Stromal cell of bone marrow (primary cell): ENCODE measurements around the gene ANKRD12.
"Not testable (repeated sequence)": the region's sequence is repeated elsewhere in the genome, so short reads cannot be mapped to it uniquely, and the experiment has no call there.

ENCODE experiments used
- DNase-seq: peaks from one replicate; pipeline ENCODE4 v3.0.0-alpha.2; 2012; ENCODE audit warnings: low read depth

ANKRD12 gene

DNA sequence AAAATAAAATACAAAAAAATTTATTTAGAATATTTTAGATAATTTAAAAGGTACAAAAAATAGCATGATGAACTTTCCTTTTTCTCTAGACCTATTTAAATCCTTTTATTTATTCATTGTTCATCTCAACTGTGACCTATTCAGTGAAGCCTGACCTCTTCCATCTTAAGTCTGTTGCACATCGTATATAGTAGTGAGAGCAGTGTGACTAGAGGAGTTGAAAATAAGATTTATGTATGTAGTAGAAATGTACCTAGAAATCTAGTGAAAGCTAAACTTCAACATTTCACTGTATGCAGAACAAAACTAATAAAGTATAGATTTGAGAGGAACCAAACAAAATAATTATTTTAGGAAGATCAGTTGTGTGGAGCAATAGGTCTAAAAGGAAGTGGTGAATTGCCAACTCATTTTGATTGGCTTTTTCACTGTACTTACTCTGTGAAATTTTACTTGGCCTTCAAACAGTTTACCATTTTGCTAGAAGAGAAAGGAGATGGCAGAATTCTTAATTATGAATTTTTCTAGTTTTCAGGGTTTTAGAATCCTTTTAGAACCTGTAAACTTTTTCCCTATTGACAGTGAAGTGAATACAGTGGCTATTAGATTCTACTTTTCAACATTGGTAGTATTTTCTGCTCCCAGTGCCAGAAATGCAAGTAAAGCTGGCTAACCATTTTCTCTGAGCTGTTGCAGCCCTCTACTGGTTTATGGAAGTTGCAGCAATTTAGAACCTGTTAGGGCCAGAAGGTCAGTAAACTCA is 11.0 kb downstream of the ANKRD12 start:
- peak; percentile 56 for DNase-seq

DNA sequence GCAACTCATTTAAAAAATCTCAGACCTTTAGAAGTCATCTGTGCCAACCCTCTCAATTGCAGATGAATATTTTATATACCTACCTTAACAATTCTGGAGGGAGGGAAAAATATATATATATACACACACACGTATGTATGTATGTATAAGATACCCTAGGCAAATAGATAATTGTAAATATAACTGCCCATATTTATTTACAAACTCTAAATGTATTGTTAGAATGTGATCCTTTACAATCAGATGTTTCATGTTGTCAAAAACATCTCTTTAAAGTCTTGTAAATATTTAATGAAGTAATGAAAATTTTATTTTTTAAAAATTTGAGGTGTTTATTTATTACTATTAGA is 11.6 kb downstream of the ANKRD12 start:
- no peak for DNase-seq

DNA sequence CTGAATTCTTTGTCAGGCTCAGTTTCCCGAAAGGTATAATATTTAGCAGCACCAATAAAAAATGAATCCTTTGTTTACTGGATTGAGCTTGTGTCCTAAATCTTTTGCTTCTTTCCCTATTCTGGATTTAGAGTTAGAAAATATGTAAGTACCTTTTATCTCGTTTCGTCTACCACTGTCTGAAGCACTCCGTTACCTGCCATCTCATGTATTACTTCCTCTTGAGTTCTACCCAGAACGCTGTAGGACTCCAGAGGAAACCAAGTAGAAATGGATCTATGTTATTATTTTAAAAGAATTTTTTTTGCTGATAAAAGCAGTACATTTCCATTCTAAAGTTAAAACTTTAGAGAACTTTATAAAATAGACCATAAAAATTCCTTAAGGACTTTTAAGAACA is 13.5 kb downstream of the ANKRD12 start:
- no peak for DNase-seq

DNA sequence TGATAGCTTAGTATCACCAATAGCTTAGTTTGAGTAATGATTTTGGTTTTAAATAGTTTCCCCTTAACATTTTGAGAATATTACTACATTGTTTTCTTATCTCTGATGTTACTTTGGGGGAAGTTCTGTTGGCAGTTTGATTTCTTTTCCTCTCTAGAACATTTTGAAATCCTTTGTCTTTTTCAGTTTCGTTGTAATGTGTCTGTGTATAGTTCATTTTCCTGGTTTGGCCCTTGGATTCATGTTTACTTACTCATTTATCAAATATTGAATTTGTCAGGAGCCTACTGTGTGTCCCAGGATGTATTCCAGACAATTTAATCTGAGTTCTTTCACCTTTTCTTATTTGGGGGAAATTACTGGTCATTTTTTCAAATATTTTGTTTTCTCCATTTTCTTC is 16.7 kb downstream of the ANKRD12 start:
- DNase-seq: no peak

DNA sequence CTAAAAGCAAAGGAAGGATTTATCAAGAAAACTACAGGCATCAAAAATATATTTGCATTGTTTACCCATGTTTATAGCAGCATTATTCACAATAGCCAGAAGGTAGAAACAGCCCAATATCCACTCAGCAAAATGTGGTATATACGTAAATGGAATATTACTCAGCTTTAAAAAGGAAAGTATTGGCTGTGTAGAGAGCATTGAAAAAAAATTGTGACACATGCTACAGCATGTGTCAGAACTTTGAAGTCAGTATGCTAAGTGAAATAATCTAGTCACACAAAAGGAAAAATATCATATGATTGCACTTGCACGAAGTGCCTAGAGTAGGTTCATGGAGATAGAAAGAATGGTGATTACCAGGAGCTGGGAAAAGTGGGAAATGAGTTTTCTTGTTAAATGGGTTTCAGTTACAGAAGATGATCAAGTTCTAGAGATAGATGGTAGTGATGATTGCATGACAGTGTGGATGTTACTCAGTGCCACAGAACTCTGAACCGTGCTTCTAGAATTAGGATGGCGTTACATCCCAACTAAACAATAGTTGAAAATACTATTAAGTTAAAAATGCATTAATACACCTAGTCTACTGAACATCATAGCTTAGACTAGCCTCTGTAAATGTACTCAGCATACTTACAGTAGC is 20.1 kb downstream of the ANKRD12 start:
- no peak for DNase-seq

DNA sequence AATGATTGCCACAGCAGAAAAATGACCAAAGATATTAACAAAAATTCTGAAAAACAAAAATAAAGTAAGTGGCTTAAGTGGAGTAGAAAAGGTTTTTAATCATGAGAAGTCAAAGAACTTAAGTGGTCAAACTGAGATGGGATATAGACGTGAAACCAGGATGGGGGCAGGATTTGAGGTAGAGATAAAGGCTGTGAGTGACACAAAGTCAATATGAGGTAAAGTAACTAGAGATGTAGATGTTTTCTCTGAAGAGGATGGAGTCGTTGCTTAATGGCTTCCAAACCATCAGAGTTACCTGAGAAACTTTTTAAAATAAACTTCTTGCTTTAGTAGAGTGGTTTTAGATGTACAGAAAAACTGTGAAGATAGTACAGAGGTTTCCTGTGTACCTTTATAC is 21.2 kb downstream of the ANKRD12 start:
- DNase-seq: no peak

DNA sequence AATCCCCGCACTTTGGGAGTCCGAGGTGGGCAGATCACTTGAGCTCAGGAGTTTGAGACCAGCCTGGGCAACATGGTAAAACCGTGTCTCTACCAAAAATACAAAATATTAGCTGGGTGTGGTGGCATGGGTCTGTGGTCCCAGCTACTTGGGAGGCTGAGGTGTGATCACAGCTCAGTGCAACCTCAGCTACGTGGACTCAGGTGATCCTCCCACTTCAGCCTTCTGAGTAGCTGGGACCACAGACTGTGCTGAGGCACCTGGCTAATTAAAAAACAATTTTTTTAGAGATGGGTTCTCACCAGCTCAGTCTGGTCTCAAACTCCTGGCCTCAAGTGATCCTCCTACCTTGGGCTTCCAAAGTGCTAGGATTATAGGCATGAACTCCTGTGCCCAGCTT is 23.4 kb downstream of the ANKRD12 start:
- no peak for DNase-seq

DNA sequence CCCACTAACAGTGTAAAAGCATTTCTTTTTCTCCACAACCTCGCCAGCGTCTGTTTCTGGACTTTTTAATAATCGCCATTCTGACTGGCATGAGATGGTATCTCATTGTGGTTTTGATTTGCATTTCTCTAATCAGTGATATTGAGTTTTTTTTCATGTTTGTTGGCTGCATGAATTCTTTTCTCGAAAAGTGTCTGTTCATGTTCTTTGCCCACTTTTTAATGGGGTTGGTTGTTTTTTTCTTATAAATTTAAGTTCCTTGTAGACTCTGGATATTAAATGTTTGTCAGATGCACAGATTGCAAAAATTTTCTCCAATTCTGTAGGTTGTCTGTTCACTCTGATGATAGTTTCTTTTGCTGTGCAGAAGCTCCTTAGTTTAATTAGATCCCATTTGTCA is 26.1 kb downstream of the ANKRD12 start:
- DNase-seq: not testable (repeated sequence)

DNA sequence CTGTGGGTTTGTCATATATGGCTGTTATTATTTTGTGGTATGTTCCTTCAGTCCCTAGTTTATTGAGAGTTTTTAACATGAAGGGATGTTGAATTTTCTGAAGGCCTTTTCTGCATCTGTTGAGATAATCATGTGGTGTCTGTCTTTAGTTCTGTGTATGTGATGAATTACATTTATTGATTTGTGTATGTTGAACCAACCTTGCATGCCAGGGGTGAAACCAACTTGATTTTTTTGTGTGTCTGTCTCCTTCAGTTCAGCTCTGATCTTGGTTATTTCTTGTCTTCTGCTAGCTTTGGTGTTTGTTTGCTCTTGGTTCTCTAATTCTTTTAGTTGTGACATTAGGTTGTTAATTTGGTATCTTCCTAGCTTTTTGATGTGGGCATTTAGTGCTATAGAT is 27.6 kb downstream of the ANKRD12 start:
- not testable (repeated sequence) for DNase-seq

DNA sequence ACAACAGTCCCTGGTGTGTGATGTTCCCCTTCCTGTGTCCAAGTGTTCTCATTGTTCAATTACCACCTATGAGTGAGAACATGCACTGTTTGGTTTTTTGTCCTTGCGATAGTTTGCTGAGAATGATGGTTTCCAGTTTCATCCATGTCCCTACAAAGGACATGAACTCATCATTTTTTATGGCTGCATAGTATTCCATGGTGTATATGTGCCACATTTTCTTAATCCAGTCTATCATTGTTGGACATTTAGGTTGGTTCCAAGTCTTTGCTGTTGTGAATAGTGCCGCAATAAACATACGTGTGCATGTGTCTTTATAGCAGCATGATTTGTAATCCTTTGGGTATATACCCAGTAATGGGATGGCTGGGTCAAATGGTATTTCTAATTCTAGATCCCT is 29.3 kb downstream of the ANKRD12 start:
- not testable (repeated sequence) for DNase-seq

DNA sequence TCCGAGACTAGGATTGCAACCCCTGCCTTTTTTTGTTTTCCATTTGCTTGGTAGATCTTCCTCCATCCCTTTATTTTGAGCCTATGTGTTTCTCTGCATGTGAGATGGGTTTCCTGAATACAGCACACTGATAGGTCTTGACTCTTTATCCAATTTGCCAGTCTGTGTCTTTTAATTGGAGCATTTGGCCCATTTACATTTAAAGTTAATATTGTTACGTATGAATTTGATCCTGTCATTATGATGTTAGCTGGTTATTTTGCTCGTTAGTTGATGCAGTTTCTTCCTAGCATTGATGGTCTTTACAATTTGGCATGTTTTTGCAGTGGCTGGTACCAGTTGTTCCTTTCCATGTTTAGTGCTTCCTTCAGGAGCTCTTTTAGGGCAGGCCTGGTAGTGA is 32.9 kb downstream of the ANKRD12 start:
- not testable (repeated sequence) for DNase-seq

DNA sequence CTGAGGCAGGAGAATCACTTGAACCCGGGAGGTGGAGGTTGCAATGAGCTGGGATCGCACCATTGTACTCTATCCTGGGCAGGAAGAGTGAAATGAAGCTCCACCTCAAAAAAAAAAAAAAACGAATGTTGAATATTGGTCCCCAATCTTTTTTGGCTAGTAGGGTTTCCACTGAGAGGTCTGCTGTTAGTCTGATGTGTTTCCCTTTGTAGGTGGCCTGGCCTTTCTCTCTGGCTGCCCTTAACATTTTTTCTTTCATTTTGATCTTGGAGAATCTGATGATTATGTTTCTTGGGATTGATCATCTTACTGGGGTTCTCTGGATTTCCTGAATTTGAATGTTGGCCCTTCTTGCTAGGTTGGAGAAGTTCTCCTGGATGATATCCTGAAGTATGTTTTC is 35.3 kb downstream of the ANKRD12 start:
- not testable (repeated sequence) for DNase-seq

DNA sequence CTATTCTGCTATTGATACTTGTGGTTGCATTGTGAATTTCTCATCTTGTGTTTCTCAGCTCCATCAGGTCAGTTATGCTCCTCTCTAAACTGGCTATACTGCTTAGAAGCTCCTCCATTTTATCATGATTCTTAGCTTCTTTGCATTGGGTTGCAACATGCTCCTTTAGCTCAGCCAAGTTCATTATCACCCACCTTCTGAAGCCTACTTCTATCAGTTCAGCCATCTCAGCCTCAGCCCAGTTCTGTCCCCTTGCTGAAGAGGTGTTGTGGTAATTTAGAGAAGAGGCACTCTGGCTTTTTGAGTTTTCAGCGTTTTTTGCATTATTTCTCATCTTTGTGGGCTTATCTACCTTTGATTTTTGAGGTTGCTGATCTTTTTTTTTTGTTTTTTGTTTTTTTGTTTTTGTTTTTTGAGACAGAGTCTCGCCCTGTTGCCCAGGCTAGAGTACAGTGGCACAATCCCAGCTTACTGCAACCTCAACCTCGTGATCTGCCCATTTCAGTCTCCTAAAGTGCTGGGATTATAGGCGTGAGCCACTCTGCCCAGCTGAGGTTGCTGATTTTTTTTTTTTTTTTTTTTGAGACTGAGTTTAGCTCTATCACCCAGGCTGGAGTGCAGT is 36.0 kb downstream of the ANKRD12 start:
- DNase-seq: no peak

DNA sequence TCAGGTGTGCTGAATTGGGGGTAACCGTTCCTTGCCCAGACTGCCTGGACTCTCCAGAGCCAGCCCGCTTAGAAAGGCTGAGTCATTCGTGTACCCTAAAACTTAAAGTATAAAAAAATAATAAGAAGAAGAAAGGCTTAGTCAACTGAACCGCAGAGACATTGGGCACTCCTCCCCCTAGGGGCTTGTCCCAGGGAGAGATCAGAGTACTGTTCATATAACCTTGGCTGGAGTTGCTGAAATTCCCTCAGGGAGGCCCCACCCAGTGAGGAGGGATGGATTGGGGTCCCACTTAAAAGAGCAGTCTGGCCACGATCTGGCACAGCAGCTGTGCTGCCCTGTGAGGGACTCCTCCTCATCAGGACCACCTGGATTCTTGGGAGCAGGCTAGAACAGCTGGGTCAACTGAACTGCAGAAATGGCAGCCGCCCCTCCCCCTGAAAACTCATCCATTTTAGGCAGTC is 37.2 kb downstream of the ANKRD12 start:
- DNase-seq: no peak

DNA sequence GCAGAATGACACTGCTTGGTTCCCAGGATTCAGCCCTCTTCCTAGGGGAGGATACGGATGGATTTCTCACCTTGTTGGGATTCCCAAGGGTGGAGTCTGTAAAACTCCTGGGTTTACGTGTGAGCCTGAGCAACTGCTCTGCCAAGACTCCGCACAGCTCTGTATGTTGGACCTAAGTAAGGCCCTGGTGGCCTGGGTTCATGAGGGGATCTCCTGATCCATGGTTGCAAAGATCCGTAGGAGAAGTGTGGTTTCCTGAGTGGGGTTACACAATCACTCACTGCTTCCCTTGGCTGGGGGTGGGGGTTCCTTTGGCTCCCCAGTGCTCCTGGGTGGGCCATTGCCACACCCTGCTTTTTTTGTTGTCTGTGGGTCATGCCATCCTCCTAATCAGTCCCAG is 37.7 kb downstream of the ANKRD12 start:
- DNase-seq: no peak

DNA sequence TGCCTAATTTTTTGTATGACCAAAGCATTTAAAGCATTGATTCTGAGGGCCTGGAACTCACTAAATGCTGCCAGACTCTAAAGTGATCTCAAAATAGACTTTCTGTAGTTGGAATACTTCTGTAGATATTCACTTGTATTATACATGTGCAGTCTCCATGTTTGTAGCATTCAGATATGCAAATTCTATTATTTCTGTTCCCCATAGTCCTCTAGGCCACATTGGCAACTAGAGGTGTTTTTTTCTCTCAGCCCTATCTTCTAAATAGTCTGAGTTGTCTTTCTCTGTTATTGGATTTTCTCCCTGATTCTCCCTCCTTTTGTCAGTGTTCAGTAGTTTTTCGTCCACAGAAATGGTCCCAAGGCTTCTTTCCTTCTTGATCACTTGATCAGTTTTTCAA is 38.5 kb downstream of the ANKRD12 start:
- DNase-seq: no peak

DNA sequence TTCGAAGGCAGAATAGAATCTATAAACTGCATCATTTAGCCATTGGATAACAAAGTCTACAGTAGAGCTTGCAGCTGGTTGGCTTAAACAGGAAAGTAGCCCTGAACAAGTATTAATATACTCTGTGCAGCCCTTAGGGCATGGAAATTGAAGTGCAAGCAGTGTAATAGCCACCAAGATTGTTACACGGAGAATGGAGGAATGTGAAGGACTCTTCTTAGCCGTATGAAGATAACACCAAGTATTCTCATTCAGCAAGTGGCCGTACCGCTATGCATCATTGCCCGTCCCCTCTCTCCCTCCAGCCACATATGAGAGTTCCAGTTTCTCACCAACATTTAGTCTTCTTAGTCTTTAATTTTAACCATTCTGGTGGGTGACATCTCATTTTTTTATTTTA is 40.5 kb downstream of the ANKRD12 start:
- DNase-seq: no peak

DNA sequence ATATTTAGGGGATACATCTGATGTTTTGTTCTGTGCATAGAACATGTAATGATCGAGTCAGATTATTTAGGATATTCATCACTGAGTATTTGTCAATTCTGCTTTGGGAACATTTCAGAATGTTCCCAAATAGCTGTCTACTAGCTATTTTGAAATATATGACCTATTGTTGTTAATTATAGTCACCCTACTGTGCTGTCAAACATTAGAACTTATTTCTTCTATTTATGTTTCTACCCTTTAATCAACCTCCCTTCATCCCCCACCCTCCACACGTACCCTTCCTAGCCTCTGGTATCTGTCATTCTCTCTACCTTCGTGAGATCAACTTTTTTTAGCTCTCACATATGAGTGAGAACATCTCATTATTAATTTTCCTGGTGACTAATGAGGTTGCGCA is 40.9 kb downstream of the ANKRD12 start:
- no peak for DNase-seq

DNA sequence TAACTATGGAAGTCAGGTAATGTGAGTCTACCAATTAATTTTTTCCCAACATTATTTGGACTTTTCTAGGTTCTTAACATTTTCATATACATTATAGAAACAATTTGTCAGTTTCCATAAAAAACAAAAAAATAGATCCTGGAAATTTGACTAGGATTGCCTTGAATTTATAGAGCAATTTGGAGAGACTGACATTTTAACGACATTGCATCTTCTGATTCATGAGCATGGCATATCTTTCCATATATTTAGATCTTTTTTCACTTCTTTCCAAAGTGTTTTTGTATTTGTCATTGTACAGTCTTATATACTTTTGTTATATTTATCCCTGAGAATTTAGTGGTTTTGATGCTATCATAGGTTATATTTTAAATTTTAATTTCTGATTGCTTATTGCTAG is 42.0 kb downstream of the ANKRD12 start:
- no peak for DNase-seq

DNA sequence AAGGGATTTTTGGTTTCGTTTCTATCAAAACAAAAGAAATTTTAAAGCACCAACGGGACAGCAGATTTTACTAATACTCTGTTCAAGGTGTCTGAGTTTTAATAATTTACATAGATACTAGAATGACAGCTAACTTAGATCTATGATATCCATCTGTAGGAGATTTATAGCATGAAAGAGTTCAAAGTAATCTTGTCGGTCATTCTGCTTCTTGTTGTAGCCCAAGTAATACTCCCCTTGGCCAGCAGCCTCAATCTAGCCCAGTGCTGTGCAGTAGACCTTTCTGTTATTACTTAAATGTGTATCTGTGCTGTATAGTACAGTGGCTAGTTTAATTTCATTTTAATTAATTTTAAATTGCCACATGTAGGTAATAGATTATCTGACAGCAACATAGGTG is 44.7 kb downstream of the ANKRD12 start:
- DNase-seq: no peak

DNA sequence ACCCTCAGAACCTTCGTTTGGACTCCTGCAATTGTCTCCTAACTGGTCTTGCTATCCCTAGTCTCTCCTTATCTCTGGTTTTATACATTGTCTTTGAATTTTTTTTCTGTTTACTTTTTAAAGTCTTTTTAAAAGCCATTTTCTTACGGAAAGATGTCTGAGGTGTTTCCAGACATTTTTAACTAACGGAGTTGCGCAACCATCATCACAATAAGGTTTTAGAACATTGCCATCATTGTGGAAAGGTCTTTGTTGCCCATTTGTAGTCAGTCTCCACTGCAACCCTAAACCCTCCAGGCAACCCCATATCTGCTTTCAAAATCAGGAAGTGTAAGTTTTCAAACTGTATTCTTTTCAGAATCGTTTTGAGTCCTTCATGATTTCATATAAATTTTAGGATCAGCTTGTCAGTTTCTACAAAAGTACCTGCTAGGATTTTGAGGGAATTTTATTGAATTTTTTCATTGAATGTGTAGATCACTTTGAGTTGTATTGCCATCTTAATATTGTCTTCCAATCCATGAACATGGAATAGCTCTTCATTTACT is 46.3 kb downstream of the ANKRD12 start:
- no peak for DNase-seq

DNA sequence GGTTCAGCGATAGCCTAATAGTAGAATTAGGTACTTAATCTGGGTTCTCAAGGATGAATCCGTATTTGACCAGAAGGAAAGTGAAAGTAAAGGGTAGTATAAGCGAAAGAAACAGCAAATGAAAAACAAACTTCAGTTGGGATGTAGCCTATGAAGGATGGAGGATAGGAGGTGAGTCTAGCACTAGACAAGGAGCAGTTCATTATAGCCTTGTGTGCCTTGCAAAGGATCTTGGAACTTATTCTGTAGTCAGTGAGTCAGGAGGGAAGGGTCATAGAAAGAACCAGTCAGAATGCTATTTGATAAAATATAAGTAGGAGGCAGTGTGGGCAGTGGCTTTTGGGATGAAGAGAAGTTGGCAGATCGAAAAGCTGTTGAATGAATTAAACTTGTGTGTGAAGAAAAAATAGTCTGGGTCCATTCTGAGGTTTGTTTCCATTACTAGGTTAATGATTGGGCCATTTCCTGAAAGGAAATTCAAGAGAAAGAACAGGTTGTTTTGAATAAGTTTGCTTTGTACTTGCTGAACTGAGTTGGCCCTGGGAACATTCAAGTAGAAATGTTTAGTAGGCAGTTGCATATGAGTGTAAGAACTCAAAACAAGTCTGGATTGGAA is 48.5 kb downstream of the ANKRD12 start:
- no peak for DNase-seq
